ENCODE results near the gene GSX2. TPM values are rescaled to one million over a fixed set of nuclear protein-coding genes. Genes with fewer than 3 reads are reported as not detected.

The GSX2 gene
- total RNA-seq, 1 donor from 2014 or later: not detected

- peaks cover 97% of the 10 kb centered on the region for H3K27me3 ChIP-seq
- DNase-seq: no peak
- intact Hi-C loops (cut with DNase I): no loop called here
These were observed 1.5 kb downstream of the GSX2 start for GRCh38 chr4:54101190-54102041.

DNA sequence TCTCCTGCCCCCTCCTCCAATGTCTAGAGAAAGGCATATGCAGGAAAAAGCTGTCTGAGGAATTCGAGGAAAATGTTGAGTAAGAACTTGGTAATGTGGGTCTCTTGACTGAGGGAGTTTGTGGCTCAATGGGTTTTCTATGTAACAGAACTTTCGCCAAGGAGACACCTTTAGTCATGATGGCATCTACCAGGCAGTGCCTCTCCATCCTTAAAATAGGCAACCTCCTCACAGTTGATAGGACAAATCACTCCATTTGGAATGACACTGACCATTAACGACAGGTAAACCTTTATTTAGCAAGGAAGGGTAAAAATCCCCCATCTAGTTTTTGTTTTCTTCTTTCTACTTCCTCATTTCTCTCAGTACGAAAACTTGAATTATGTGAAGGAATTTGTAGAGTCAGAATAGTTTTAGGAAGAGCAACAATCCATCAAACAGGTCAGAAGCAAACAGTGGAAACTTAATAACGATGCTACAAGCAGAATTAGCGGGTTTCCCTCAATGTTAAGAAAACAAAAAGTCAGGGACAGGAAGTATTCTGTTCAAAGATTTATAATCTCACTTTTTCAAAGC lies 2.7 kb downstream of the GSX2 start:
- intact Hi-C loops (cut with DNase I): no loop called here
- Histone ChIP-seq H3K36me3 (no peaks in the 10 kb centered on the region), H3K27ac (no peak overlapping the region), H3K4me3 (no peak overlapping the region), H3K4me1 (peaks cover 23% of the 10 kb centered on the region), H3K9me3 (no peaks in the 10 kb centered on the region), H3K27me3 (peaks cover 96% of the 10 kb centered on the region)
- TF ChIP-seq, protein P1, sequence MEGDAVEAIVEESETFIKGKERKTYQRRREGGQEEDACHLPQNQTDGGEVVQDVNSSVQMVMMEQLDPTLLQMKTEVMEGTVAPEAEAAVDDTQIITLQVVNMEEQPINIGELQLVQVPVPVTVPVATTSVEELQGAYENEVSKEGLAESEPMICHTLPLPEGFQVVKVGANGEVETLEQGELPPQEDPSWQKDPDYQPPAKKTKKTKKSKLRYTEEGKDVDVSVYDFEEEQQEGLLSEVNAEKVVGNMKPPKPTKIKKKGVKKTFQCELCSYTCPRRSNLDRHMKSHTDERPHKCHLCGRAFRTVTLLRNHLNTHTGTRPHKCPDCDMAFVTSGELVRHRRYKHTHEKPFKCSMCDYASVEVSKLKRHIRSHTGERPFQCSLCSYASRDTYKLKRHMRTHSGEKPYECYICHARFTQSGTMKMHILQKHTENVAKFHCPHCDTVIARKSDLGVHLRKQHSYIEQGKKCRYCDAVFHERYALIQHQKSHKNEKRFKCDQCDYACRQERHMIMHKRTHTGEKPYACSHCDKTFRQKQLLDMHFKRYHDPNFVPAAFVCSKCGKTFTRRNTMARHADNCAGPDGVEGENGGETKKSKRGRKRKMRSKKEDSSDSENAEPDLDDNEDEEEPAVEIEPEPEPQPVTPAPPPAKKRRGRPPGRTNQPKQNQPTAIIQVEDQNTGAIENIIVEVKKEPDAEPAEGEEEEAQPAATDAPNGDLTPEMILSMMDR (IDR thresholded peaks at IDR 0.05): no peak
- no peak for DNase-seq
- ATAC-seq: no peak

More at GRCh38 chr4:54101190-54102041, 1.5 kb downstream of the GSX2 start:
- peak overlapping the region; percentile 19 for H3K4me3 ChIP-seq
- TF ChIP-seq, protein P1 (IDR thresholded peaks at IDR 0.05): no peak
- no peaks in the 10 kb centered on the region for H3K9me3 ChIP-seq
- peaks cover 23% of the 10 kb centered on the region for H3K4me1 ChIP-seq
- ATAC-seq: no peak
- no peak overlapping the region for H3K27ac ChIP-seq
- no peaks in the 10 kb centered on the region for H3K36me3 ChIP-seq

GRCh38 chr4:54103190-54103574 lies 3.2 kb downstream of the GSX2 start:
- intact Hi-C loops (cut with DNase I): no loop called here
- H3K36me3 ChIP-seq: no peaks in the 10 kb centered on the region
- no peak overlapping the region for H3K4me3 ChIP-seq
- peaks cover 95% of the 10 kb centered on the region for H3K27me3 ChIP-seq
- H3K9me3 ChIP-seq: no peaks in the 10 kb centered on the region
- ATAC-seq (no peak), DNase-seq (no peak)
- TF ChIP-seq, protein P1 (IDR thresholded peaks at IDR 0.05): no peak
- H3K27ac ChIP-seq: no peak overlapping the region
- peaks cover 23% of the 10 kb centered on the region for H3K4me1 ChIP-seq

DNA sequence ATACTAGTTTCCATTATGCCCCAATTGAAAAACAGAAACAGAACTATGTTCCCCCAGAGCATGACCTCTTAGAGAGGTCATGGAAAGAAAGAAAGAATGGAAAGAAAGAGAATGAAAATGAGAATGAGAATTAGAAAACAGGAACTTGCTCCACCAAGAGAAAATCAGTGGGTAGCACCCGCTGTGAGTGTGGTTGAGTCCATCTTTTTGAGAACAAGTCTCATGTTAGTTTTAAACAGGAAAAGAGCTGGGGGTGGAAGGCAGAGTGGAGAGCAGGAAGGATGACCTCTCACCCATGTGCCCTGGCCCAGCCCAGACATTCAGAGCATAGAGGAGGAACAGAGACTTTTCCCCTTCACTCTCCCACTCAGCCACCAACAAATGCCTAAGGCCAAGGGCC lies 4.9 kb downstream of the GSX2 start:
- Histone ChIP-seq H3K36me3 (no peaks in the 10 kb centered on the region), H3K9me3 (no peaks in the 10 kb centered on the region), H3K27ac (no peak overlapping the region), H3K4me3 (no peak overlapping the region), H3K4me1 (peaks cover 29% of the 10 kb centered on the region), H3K27me3 (peaks cover 95% of the 10 kb centered on the region)
- intact Hi-C loops (cut with DNase I): no loop called here
- ATAC-seq: peak; percentile 86
- TF ChIP-seq, protein P1 (IDR thresholded peaks at IDR 0.05): no peak
- DNase-seq: no peak

DNA sequence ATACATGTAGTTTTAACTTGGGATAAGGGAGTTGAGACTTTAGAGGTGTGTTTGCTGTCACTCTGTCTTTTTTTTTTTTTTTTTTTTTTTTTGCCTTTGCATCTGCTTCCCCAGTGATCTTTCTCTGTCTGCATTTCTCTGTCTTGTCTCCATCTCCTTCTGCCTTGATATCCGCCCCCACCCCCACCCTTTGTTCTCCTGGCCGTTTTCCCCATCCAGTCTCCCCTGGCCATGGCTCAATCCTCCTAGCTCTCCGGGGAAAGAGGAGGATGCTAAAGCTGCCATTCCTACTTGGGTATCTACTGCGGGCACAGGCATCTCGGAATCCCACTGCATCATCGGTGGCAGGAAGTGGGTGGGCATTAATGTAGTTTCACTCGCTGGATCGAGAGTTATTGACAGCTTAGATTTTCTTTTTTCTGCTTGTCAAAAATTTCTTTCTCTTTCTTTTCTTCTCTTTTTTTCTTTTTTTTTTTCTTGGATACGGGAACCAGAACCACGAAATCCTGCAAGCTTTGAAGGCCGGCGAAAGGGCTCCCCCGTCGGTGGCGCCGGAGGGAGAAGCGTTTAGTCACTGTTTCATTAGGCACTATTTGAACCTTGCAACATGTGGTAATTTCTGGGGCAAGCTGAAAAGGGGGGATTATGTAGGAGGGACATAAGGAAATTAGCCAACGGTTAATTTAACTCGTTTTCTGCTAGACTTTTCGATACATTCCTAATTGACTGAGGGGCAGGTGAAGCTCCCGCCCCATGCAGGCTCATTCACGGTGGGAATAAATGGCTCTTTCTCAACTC lies 8.2 kb downstream of the GSX2 start:
- intact Hi-C loops (cut with DNase I): no loop called here
- ATAC-seq (no peak), DNase-seq (no peak)
- H3K9me3 ChIP-seq: no peaks in the 10 kb centered on the region
- H3K36me3 ChIP-seq: no peaks in the 10 kb centered on the region
- TF ChIP-seq, protein P1 (IDR thresholded peaks at IDR 0.05): no peak
- H3K4me1 ChIP-seq: peaks cover 12% of the 10 kb centered on the region
- no peak overlapping the region for H3K27ac ChIP-seq
- H3K27me3 ChIP-seq: peaks cover 86% of the 10 kb centered on the region
- no peak overlapping the region for H3K4me3 ChIP-seq
